Stimulated activated CD8-positive, alpha-beta memory T cell treated with anti-CD3 and anti-CD28 coated beads, Interleukin-4, amount 100 ng/mL, for 24 hours (primary cell): ENCODE results near the gene RALGDS.
A peak's percentile ranks its signal among the peaks of the same experiment; 100 is the strongest.
"Not testable (repeated sequence)": the region's sequence is repeated elsewhere in the genome, so short reads cannot be mapped to it uniquely, and the experiment has no call there.

Source experiments
- DNase-seq: peaks from one replicate; pipeline ENCODE4 v3.0.0-alpha.2; 2020; ENCODE audit warnings: low read depth

Gene RALGDS

GRCh38 chr9:133121198-133121914, at the start of gene RALGDS:
Gene RALGDS (minus strand): TSS chr9:133121240. CDS start chr9:133121154, 86 bp downstream.
- DNase-seq = peak; percentile 83

- no peak for DNase-seq
Observed at GRCh38 chr9:133170716-133171115, 49.7 kb upstream of the RALGDS start.

GRCh38 chr9:133169687-133170086, 48.6 kb upstream of the RALGDS start:
- DNase-seq = not testable (repeated sequence)

- DNase-seq = no peak
Observed at GRCh38 chr9:133169102-133169501, 48.1 kb upstream of the RALGDS start.

GRCh38 chr9:133168432-133168831, 47.4 kb upstream of the RALGDS start:
- DNase-seq = no peak

- DNase-seq = no peak
Observed at GRCh38 chr9:133167769-133168168, 46.7 kb upstream of the RALGDS start.

GRCh38 chr9:133167096-133167730, 46.2 kb upstream of the RALGDS start:
- DNase-seq = no peak

- no peak for DNase-seq
Observed at GRCh38 chr9:133166392-133166791, 45.4 kb upstream of the RALGDS start.

GRCh38 chr9:133165452-133165730, 44.4 kb upstream of the RALGDS start:
- DNase-seq = no peak

GRCh38 chr9:133164191-133164590, 43.2 kb upstream of the RALGDS start:
- DNase-seq = no peak

GRCh38 chr9:133163504-133164172, 42.6 kb upstream of the RALGDS start, which contains the start of gene GBGT1:
Gene GBGT1 (minus strand): TSS chr9:133163914. CDS start chr9:133162412, 1,502 bp downstream.
- no peak for DNase-seq

GRCh38 chr9:133162861-133163503, 41.9 kb upstream of the RALGDS start:
- DNase-seq = no peak

GRCh38 chr9:133161547-133161950, 40.5 kb upstream of the RALGDS start:
- no peak for DNase-seq

- DNase-seq = no peak
Observed at GRCh38 chr9:133160742-133161546, 39.9 kb upstream of the RALGDS start.

- no peak for DNase-seq
Observed at GRCh38 chr9:133158695-133159094, 37.7 kb upstream of the RALGDS start.

GRCh38 chr9:133155156-133155555, 34.1 kb upstream of the RALGDS start:
- no peak for DNase-seq

GRCh38 chr9:133154097-133154989, 33.3 kb upstream of the RALGDS start:
- no peak for DNase-seq

- DNase-seq = no peak
Observed at GRCh38 chr9:133153227-133154096, 32.4 kb upstream of the RALGDS start.

GRCh38 chr9:133151601-133152525, 30.8 kb upstream of the RALGDS start:
- DNase-seq = no peak
